Measurements from ENCODE around the gene HPN.
"Not testable (repeated sequence)": the region's sequence is repeated elsewhere in the genome, so short reads cannot be mapped to it uniquely, and the experiment has no call there.

Gene HPN

GRCh38 chr19:35009424-35010415 lies 31.8 kb upstream of the HPN start:
- DNase-seq (ENCODE audit: low read depth in 2 of 2), result no peak

DNA sequence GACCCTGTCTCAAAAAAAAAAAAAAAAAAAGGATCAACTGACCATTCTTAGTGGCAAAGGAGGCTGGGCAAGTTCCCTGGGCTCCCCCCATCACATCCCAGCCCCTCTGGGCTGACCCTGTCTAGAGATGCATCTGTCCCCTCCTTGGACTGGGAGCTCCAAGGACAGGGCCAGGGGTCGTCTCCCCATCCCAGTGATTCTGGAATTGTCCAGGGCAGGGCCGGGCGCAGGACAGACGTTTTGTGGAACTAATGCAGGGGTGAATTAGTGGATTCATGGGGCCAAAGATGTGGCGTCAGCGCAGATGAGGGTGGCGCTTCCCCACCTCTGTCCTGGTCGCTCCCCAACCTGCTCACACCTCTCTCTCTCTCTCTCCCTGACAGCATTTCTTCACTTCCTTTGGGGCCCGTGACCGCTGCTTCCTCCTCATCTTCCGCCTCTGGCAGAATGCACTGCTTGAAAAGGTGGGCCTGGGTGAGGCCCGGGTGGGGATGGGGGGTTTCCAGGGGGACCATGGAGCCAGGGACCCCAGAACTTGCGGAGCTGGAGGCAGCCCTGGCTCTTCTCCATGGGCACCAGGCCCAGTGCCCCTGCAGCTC lies 30.3 kb upstream of the HPN start:
- no peak for DNase-seq (ENCODE audit: low read depth in 2 of 2)

GRCh38 chr19:35011737-35012682 lies 29.5 kb upstream of the HPN start:
- no peak for DNase-seq (ENCODE audit: low read depth in 2 of 2)

DNA sequence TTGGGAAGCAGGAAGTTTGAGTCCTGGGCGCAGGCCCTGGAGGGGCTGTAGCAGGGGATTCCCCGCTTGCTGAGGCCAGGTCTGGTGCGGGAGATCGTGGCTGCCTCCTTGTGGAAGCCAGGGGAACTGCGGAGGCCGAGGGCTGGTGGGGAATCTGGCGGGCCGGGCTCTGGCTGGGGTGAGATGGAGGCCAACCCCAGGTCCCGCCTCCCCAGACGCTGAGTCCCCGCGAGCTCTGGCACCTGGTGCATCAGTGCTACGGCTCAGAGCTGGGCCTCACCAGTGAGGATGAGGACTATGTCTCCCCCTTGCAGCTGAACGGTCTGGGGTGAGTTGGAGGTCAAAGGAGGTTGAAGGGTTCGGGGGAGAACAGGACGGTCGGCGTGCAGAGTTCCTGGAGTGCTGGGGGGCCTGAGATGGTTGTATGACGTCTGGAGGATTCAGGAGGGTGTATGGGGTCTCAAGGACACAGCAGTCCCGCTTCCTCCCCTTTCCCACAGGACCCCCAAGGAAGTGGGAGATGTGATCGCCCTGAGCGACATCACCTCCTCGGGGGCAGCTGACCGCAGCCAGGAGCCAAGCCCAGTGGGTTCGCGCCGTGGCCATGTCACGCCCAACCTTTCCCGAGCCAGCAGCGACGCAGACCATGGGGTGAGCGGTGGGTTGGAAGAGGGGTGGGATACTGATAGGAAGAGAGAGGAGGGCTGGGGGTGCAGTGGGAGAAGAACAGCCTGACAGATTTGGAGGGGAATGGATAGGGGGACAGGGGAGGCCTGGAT lies 28.3 kb upstream of the HPN start:
- peak; percentile 65 to 77 for DNase-seq (ENCODE audit: low read depth in 2 of 2)

DNA sequence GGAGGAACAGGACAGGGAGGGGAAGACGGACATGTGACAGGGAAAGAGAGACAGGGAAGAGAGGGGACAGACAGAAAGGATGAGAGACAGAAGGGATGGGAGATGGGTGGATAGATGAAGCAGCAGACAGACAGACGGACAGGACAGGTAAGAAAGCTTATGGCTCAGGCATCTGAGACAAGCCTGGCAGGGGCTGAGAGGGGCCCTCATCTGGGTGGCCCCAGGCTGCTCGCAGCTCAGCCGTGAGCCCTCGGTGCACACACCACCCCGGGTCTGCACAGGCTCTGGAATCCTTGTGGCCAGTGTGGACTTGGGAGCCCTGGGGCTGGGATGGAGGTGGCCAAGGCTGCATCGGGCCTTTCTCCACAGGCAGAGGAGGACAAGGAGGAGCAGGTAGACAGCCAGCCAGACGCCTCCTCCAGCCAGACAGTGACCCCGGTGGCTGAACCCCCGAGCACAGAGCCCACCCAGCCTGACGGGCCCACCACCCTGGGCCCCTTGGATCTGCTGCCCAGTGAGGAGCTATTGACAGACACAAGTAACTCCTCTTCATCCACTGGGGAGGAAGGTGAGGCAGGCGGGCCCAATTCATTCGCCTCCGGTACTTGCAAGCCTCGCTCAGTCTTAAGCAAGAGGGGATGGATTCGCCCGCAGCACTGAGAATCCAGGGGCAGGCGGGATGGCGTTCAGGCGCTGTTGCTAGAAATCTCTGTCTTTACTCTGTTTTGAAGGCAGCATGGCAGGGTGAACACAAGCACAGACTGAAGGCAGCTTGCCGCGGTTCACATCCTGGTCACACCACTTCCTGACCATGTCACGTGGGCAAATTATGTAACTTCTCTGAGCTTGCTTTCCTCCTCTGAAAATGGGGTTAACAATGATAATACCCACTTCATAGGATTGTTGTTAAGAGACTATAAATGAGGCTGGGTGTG lies 27.4 kb upstream of the HPN start:
- DNase-seq (ENCODE audit: low read depth in 2 of 2), result peak in 1 of 2 donors; percentile 41

- not testable (repeated sequence) for DNase-seq (ENCODE audit: low read depth in 2 of 2)
Observed at GRCh38 chr19:35014774-35015173, 26.7 kb upstream of the HPN start.

DNA sequence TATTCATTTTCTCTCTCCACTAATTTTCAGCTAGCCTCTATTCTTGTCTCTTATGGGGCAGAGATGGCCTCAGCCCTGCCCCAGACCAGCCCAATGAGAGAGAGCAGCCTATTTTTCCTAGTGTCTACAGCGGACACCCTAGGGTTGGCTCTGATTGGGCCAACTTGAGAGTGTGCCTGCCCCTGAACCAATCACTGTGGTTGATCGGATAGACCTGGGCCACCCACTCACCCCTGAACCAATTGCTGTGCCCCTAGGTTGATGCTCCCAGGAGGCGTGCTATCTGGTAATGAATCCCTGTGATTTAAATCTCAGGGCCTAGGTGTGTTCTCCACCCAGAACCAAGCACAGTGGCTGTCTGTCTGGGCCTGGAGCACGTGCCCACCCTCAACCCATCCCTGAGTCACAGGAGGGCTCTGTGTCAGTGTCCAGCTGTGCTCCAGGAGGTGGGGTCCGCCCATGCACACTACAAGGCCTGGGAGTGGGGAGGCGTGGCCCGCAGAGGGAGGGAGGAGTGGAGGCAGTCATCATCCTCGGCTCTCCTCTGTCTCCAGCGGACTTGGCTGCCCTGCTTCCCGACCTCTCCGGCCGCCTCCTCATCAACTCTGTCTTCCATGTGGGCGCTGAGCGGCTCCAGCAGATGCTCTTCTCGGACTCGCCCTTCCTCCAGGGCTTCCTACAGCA lies 26.1 kb upstream of the HPN start:
- DNase-seq (ENCODE audit: low read depth in 2 of 2), result no peak

GRCh38 chr19:35015954-35016351 lies 25.6 kb upstream of the HPN start:
- DNase-seq (ENCODE audit: low read depth in 2 of 2), result no peak

GRCh38 chr19:35017507-35017906 lies 24.0 kb upstream of the HPN start:
- no peak for DNase-seq (ENCODE audit: low read depth in 2 of 2)

DNA sequence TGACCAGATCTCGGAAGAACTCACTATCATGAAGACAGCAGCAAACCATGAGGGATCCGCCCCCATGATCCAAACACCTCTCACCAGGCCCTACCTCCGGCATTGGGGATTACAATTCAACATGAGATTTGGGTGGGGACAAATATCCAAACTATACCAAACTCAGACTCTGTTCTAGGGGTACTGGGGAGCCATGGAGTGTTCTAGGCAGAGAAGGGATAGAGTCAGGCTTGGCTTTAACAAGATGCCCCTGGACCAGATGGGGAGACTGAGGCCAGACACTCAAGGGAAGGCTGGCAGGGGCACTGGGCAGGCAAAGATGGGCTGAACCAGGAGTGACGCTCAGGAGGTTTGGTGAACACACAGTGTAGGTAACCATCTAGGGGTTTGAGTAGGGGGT lies 23.1 kb upstream of the HPN start:
- DNase-seq (ENCODE audit: low read depth in 2 of 2), result no peak

- DNase-seq (ENCODE audit: low read depth in 2 of 2), result no peak
Observed at GRCh38 chr19:35019144-35019543, 22.4 kb upstream of the HPN start.

- DNase-seq (ENCODE audit: low read depth in 2 of 2), result no peak
Observed at GRCh38 chr19:35021016-35021415, 20.5 kb upstream of the HPN start.

- DNase-seq (ENCODE audit: low read depth in 2 of 2), result no peak
Observed at GRCh38 chr19:35021596-35021995, 19.9 kb upstream of the HPN start.

GRCh38 chr19:35022460-35022859 lies 19.1 kb upstream of the HPN start:
- no peak for DNase-seq (ENCODE audit: low read depth in 2 of 2)

- DNase-seq (ENCODE audit: low read depth in 2 of 2), result no peak
Observed at GRCh38 chr19:35023428-35023827, 18.1 kb upstream of the HPN start.

DNA sequence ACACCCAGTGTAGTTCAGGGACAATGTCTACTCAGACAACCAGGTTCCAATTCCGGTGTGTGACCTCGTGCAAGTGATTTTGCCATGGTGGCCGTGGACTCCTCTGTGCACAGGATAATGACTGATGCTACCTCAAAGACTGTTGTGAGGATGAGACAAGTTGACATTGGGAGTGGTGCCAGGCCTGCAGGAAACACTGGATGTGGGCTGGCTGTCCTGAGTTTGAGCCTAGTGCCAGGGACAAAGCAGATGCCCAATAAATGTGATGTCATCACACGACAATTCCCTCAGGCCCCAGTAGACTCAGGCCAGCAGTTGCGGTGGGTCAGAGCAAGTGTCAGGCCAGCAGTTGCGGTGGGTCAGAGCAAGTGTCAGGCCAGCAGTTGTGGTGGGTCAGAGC lies 17.4 kb upstream of the HPN start:
- no peak for DNase-seq (ENCODE audit: low read depth in 2 of 2)

DNA sequence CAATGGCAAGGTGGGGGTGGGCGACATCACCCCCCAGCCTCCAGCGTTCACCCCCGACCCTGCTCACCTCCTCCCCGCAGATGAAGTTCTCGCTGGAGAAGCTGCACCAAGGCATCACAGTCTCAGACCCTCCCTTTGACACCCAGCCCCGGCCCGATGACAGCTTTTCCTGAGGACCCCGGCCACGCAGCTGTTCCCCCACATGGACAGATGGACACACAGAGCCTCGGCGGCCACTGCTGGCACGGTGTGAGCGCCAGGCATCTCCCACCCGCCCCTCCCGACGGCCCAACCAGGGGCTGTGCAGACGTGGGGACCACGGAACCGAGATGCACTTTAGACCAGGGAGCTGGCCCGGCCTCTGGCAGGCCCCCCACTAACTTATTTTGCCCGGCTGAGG lies 15.6 kb upstream of the HPN start:
- DNase-seq (ENCODE audit: low read depth in 2 of 2), result no peak

GRCh38 chr19:35026418-35026817 lies 15.1 kb upstream of the HPN start:
- DNase-seq (ENCODE audit: low read depth in 2 of 2), result no peak

- no peak for DNase-seq (ENCODE audit: low read depth in 2 of 2)
Observed at GRCh38 chr19:35027009-35027408, 14.5 kb upstream of the HPN start.
